Measurements from ENCODE around the gene DNAJB6.

DNAJB6 gene

GRCh38 chr7:157394246-157395191 is 57.7 kb downstream of the DNAJB6 start:
- DNase-seq (ENCODE audit: low read depth in 1 of 2, low spot score in 1 of 2) = no peak

- DNase-seq (ENCODE audit: low read depth in 1 of 2, low spot score in 1 of 2) = no peak
Measured at GRCh38 chr7:157395206-157395605, 58.4 kb downstream of the DNAJB6 start.

- no peak for DNase-seq (ENCODE audit: low read depth in 1 of 2, low spot score in 1 of 2)
Measured at GRCh38 chr7:157396316-157397035, 59.7 kb downstream of the DNAJB6 start.

GRCh38 chr7:157397036-157397720 is 60.4 kb downstream of the DNAJB6 start:
- DNase-seq (ENCODE audit: low read depth in 1 of 2, low spot score in 1 of 2) = no peak

GRCh38 chr7:157397731-157398691 is 61.2 kb downstream of the DNAJB6 start:
- DNase-seq (ENCODE audit: low read depth in 1 of 2, low spot score in 1 of 2) = no peak

- DNase-seq (ENCODE audit: low read depth in 1 of 2, low spot score in 1 of 2) = no peak
Measured at GRCh38 chr7:157399086-157399687, 62.4 kb downstream of the DNAJB6 start.

- no peak for DNase-seq (ENCODE audit: low read depth in 1 of 2, low spot score in 1 of 2)
Measured at GRCh38 chr7:157400171-157400860, 63.5 kb downstream of the DNAJB6 start.

GRCh38 chr7:157401567-157402387 is 65.0 kb downstream of the DNAJB6 start:
- no peak for DNase-seq (ENCODE audit: low read depth in 1 of 2, low spot score in 1 of 2)

- no peak for DNase-seq (ENCODE audit: low read depth in 1 of 2, low spot score in 1 of 2)
Measured at GRCh38 chr7:157402388-157402703, 65.5 kb downstream of the DNAJB6 start.

- no peak for DNase-seq (ENCODE audit: low read depth in 1 of 2, low spot score in 1 of 2)
Measured at GRCh38 chr7:157402911-157403534, 66.2 kb downstream of the DNAJB6 start.

GRCh38 chr7:157403646-157404401 is 67.0 kb downstream of the DNAJB6 start:
- no peak for DNase-seq (ENCODE audit: low read depth in 1 of 2, low spot score in 1 of 2)

- DNase-seq (ENCODE audit: low read depth in 1 of 2, low spot score in 1 of 2) = no peak
Measured at GRCh38 chr7:157404845-157405481, 68.2 kb downstream of the DNAJB6 start.

- no peak for DNase-seq (ENCODE audit: low read depth in 1 of 2, low spot score in 1 of 2)
Measured at GRCh38 chr7:157405501-157405900, 68.7 kb downstream of the DNAJB6 start.

GRCh38 chr7:157405914-157406810 is 69.4 kb downstream of the DNAJB6 start:
- DNase-seq (ENCODE audit: low read depth in 1 of 2, low spot score in 1 of 2) = no peak

- no peak for DNase-seq (ENCODE audit: low read depth in 1 of 2, low spot score in 1 of 2)
Measured at GRCh38 chr7:157406971-157407370, 70.2 kb downstream of the DNAJB6 start.
